ENCODE results near the gene PRM2. TPM values are rescaled to one million over a fixed set of nuclear protein-coding genes. Genes with fewer than 3 reads are reported as not detected.
"Not testable (repeated sequence)": the region's sequence is repeated elsewhere in the genome, so short reads cannot be mapped to it uniquely, and the experiment has no call there.

PRM2 gene
- total RNA-seq, 3 donors from 2014 or later = not detected

DNA sequence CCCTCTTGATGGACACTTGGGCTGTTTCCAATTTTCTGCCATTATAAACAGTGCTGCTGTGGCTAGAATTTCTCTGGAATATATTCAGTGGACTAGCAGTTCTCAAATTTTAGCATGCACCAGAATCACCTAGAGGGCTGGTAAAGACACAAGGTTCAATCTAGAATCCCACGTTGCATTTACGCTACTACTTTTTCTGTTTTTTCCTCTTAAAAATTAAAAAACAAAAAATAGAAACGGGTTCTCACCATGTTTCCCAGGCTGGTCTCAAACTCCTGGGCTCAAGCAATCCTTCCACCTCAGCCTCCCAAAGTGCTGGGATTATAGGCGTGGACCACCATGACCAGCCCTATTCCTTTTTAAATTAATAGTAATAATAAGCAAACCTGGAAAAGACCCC lies 19.4 kb upstream of the PRM2 start:
- intact Hi-C loops (cut with DNase I; ENCODE audit: low total_unique reads) = no loop called here
- TF ChIP-seq POLR2A (IDR thresholded peaks at IDR 0.05) = no peak
- TF ChIP-seq, protein P1, sequence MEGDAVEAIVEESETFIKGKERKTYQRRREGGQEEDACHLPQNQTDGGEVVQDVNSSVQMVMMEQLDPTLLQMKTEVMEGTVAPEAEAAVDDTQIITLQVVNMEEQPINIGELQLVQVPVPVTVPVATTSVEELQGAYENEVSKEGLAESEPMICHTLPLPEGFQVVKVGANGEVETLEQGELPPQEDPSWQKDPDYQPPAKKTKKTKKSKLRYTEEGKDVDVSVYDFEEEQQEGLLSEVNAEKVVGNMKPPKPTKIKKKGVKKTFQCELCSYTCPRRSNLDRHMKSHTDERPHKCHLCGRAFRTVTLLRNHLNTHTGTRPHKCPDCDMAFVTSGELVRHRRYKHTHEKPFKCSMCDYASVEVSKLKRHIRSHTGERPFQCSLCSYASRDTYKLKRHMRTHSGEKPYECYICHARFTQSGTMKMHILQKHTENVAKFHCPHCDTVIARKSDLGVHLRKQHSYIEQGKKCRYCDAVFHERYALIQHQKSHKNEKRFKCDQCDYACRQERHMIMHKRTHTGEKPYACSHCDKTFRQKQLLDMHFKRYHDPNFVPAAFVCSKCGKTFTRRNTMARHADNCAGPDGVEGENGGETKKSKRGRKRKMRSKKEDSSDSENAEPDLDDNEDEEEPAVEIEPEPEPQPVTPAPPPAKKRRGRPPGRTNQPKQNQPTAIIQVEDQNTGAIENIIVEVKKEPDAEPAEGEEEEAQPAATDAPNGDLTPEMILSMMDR (IDR thresholded peaks at IDR 0.05) = no peak
- no peak for TF ChIP-seq POLR2AphosphoS5 (IDR thresholded peaks at IDR 0.05)
- Histone ChIP-seq H3K27me3 (no peaks in the 10 kb centered on the region), H3K36me3 (no peaks in the 10 kb centered on the region), H3K4me1 (peaks cover 0 to 11% of the 10 kb centered on the region in 2 donors), H3K9me3 (no peaks in the 10 kb centered on the region), H3K27ac (no peak overlapping the region), H3K4me3 (no peak overlapping the region)
- DNase-seq (ENCODE audit: low spot score in 2 of 2) = no peak

DNA sequence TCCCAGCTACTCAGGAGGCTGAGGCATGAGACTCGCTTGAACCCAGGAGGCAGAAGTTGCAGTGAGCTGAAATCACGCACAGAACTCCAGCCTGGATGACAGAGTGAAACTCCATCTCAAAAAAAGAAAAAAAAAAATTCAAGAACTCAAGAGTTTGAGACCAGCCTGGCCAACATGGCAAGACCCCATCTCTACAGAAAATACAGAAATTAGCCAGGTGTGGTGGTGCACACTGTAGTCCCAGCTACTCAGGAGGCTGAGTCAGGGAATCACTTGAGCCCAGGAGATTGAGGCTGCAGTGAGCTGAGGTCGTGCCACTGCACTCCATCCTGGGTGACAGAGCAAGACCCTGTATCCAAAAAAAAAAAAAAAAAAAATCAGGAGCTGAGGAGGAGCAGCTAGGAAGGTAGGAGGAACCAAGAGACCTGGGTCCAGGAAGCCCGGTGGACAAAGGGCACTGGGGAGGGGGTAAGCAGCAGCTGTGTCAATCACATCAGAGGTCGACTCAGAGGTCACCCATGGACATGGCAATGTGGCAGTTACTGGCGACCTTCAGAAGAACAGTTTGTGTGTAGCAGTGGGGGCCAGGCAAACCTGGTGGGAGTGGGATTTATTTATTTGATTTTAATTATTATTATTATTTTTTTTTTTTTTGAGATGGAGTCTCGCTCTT lies 15.9 kb upstream of the PRM2 start:
- Histone ChIP-seq H3K27ac (no peak overlapping the region), H3K4me3 (no peak overlapping the region), H3K4me1 (peaks cover 0 to 6% of the 10 kb centered on the region in 2 donors), H3K36me3 (no peaks in the 10 kb centered on the region), H3K9me3 (no peaks in the 10 kb centered on the region), H3K27me3 (no peaks in the 10 kb centered on the region)
- intact Hi-C loops (cut with DNase I; ENCODE audit: low total_unique reads) = no loop called here
- TF ChIP-seq, protein P1 (IDR thresholded peaks at IDR 0.05) = no peak
- TF ChIP-seq POLR2AphosphoS5 (IDR thresholded peaks at IDR 0.05) = no peak
- no peak for TF ChIP-seq POLR2A (IDR thresholded peaks at IDR 0.05)
- no peak for DNase-seq (ENCODE audit: low spot score in 2 of 2)

DNA sequence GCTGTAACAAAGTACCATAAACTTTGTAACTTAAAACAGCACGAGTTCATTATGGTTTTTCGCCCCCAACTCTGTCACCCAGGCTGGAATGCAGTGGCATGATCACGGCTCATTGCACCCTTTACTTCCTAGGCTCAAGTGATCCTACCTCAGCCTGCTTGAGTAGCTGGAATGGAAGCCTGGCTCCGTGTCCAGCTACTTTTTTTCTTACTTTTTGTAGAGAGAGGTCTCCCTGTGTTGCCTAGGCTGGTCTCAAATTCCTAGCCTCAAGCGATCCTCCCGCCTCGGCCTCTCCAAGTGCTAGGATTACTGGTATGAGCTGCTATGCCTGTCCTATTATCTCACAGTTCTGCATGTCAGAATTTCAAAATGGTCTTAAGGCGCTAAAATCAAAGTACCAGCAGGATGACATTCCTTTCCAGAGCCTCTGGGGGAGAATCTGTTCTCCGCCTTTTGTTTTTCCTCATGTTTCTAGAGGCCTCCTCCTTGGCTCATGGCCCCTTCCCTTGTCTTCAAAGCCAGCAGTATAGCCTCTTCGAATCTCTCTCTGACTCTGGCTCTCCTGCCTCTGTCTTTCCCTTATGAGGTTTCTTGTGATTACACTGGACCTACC lies 14.9 kb upstream of the PRM2 start:
- no peaks in the 10 kb centered on the region for H3K27me3 ChIP-seq

DNA sequence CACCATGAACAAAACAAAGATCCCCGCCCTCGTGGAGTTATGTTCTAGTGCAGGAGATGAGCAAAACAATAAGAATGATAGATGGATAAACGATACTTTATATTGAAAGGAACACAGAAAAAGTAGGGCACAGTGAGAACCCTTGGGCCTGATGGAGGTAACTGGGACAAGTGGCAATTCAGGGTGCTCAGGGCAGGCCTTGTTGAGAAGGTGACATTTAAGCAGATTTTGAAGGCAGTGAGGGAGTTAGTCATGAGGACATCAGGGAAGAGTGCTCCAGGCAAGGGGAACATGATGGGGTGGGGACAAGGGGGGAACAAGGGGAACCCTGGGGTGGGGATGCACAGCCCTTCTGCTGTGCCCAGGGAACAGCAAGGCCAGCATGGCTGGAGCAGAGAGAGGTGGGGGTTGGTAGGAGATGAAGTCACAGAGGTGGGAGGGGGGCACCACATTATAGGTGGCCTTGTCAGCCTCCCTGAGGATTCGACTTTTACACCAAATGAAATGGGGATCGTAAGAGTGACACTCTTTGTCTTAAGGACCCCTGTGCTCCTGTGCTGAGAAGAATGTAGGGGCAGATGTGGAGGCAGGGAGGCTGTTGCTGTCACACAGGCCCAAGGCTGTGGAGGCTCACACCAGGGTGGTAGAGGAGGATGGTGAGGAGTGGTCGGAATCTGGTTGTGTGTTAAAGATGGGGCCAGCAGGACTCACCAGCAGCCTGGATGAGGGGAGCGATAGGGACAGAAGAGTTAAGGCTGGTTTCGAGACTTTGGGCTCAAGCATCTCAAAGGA lies 14.0 kb upstream of the PRM2 start:
- H3K9me3 ChIP-seq = no peaks in the 10 kb centered on the region
- no peak overlapping the region for H3K27ac ChIP-seq
- DNase-seq (ENCODE audit: low spot score in 2 of 2) = no peak
- no peaks in the 10 kb centered on the region for H3K27me3 ChIP-seq
- no peak overlapping the region for H3K4me3 ChIP-seq
- intact Hi-C loops (cut with DNase I; ENCODE audit: low total_unique reads) = no loop called here
- TF ChIP-seq POLR2AphosphoS5 (IDR thresholded peaks at IDR 0.05) (no peak), POLR2A (IDR thresholded peaks at IDR 0.05) (no peak)
- TF ChIP-seq, protein P1 (IDR thresholded peaks at IDR 0.05) = no peak
- no peaks in the 10 kb centered on the region for H3K4me1 ChIP-seq
- H3K36me3 ChIP-seq = no peaks in the 10 kb centered on the region

More for the DNA sequence above, 14.9 kb upstream of the PRM2 start:
- no peaks in the 10 kb centered on the region for H3K9me3 ChIP-seq
- H3K36me3 ChIP-seq = no peaks in the 10 kb centered on the region
- DNase-seq (ENCODE audit: low spot score in 2 of 2) = no peak
- H3K4me3 ChIP-seq = no peak overlapping the region
- H3K4me1 ChIP-seq = no peaks in the 10 kb centered on the region
- intact Hi-C loops (cut with DNase I; ENCODE audit: low total_unique reads) = no loop called here
- no peak for TF ChIP-seq POLR2AphosphoS5 (IDR thresholded peaks at IDR 0.05)
- TF ChIP-seq POLR2A (IDR thresholded peaks at IDR 0.05) = no peak
- TF ChIP-seq, protein P1 (IDR thresholded peaks at IDR 0.05) = no peak
- no peak overlapping the region for H3K27ac ChIP-seq

DNA sequence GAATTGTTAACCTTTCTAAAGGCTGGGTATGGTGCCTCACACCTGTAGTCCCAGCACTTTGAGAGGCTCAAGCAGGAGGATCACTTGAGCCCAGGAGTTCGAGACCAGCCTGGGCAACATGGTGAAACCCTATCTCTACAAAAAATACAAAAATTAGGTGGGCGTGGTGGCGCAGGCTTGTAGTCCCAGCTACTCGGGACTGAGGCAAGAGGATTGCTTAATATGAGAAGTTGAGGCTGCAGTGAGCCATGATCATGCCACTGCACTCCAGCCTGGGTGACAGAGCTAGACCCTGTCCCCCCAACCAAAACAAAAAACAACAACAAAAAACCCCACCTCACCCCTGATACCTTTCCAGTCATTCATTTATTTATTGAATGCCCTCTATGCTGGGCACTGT lies 13.4 kb upstream of the PRM2 start:
- intact Hi-C loops (cut with DNase I; ENCODE audit: low total_unique reads) = not testable (repeated sequence)

More for the DNA sequence above, 13.4 kb upstream of the PRM2 start:
- not testable (repeated sequence) for DNase-seq (ENCODE audit: low spot score in 2 of 2); H3K4me1 ChIP-seq; H3K36me3 ChIP-seq; H3K27me3 ChIP-seq; H3K9me3 ChIP-seq; H3K4me3 ChIP-seq; H3K27ac ChIP-seq

Measured in breast epithelium (tissue), 4 donors.